ENCODE measurements around the gene DERL3.

The DERL3 gene

DNA sequence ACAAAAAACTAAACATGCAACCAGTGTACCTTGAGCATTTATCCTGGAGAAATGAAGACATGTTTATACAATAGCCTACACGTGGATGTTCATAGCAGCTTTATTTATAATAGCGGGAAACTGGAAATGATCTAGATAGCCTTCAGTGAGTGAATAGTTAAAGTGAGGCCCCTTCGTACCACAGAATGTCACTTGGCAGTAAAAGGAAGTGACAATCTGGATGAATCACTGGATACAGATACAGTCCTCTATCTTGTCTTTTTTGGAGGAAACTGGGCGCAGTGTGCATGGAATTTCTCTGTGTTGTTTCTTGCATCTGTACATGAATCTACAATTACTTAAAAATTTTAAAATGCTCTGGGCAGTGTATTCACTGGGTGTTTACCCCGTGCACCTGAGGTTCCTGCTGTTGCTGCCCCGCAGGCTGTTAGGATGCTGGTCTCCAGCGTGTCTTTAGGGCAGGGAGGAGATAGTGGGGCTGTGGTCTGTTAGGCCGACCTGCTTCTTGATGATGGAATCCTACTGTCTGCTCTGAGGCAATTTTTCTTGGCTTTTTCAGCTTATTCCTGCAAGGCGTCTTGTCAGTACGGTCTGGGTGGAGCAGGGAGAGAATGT, 23.2 kb downstream of the DERL3 start:
- in situ Hi-C loops (cut with HindIII; ENCODE audit: low sequenced_read_pairs), result loop anchor here (10.0 kb wide), 1 partner anchor 59 kb away; no protein-coding TSS in a partner anchor

DNA sequence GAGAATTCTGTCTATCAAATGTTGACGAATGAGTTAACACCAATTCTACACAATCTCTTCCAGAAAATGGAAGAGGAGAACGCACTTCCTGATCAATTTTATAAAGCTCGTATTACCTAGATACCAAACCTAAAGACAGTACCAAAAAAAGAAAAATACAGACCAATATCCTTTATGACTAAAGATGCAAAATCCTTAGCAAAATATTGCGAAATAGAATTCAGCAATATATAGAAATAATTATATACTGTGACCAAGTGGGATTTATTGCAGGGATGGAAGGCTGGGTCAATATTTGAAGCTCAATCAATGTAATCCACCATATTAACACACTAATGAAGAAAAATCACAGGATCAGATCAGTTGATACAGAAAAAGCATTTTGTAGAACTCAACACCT, 26.4 kb downstream of the DERL3 start:
- in situ Hi-C loops (cut with HindIII; ENCODE audit: low sequenced_read_pairs), result loop anchor here (10.0 kb wide), 1 partner anchor 62 kb away; no protein-coding TSS in a partner anchor

DNA sequence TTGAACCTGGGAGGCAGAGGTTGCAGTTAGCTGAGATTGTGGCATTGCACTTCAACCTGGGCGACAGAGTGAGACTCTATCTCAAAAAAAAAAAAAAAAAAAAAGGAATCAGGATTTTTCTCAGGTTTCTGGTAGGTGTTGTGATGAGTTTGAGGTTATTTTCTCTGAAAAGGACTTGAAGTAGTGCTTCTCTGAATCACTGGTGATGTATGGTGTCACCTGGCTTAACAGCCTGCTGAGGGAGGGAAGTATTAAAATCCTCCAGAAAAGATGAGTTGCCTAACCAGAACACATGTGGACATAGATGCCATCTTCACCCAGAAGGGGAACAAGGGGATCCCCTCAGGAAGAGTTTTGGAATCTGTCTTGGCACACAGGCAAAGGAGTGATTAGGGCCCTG, 32.0 kb downstream of the DERL3 start:
- in situ Hi-C loops (cut with HindIII; ENCODE audit: low sequenced_read_pairs), result no loop called here

DNA sequence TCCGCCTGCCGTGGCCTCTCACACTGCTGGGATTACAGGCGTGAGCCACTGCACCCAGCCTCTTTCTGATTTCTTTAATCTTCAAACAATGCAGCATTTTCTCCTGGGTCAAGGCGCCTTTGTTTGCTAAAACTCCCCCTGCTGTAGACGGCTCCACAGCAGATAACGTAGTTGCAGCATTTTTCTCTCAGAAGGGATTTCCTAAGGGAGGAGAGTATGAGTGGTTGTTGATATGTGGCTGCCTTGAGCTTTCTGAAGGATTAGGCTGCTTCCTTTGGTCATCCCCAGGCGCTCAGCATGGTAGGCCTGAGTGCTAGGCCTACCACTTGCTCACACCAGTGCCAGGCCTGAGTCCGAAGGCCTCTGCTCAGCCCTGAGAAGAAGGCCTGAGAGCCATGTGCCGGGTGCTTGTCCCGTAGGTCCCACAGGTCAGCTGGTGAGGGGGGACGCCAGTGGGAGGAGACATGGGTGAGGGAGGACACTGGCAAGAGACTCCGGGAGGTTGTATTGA, 34.0 kb downstream of the DERL3 start:
- in situ Hi-C loops (cut with HindIII; ENCODE audit: low sequenced_read_pairs), result no loop called here

DNA sequence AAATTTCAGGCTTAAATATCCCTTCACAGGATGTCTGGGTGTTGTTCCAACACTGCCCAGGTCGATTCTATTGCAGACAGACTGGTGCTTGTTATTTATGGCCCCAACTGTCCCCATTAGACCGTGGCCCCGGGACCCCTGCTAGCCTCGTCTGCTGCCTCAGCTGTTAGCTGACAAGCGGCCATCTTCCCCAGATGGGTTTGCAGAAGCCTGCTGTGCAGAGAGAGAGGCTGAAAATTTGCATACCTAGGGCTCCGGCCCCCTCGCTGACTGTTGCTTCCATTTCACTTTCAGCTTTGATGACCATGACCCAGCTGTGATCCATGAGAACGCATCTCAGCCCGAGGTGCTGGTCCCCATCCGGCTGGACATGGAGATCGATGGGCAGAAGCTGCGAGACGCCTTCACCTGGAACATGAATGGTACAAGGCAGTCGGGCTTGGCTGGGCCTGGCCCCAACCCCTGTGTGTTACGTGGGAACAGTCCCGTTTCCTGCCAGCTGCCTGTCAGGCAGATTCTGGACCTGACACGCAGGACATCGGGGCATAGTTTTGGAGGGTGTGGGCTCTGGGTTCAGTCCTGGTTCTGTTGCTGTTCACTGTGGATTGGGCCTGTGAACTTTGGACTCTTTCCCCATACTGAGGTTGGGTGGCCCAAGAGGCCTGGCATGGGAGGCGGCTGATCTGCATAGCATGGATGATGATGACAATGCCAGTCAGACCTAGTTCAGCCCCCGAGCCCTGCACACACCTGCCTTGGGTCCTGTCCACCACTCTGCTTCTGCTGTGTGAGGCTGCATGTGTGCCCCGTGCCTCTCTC, 35.6 kb downstream of the DERL3 start:
- in situ Hi-C loops (cut with HindIII; ENCODE audit: low sequenced_read_pairs), result no loop called here

DNA sequence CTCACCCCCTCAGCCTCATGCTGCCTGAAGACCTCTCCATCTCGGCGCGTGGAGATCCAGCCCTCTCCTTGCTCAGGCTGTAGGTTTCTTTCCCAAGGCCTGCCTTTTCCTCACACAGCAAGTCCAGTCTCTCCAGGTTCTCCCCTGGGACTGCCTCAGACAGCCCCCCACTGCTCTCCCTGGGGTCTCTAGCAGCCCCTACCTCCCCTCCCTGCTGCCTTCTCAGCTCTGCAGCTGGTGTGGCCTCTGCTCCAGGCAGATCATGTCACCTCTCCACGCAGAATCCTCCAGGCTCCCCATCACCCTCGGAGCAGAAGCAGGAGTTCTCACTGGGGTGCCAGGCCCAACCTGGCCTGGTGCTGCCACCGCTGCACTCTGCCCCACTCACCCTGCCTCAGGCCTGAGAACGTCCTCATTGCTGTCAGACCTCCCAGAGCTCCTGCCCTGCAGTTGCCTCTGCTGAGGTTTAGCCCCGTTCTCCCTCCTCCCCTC, 36.9 kb downstream of the DERL3 start:
- in situ Hi-C loops (cut with HindIII; ENCODE audit: low sequenced_read_pairs), result no loop called here

DNA sequence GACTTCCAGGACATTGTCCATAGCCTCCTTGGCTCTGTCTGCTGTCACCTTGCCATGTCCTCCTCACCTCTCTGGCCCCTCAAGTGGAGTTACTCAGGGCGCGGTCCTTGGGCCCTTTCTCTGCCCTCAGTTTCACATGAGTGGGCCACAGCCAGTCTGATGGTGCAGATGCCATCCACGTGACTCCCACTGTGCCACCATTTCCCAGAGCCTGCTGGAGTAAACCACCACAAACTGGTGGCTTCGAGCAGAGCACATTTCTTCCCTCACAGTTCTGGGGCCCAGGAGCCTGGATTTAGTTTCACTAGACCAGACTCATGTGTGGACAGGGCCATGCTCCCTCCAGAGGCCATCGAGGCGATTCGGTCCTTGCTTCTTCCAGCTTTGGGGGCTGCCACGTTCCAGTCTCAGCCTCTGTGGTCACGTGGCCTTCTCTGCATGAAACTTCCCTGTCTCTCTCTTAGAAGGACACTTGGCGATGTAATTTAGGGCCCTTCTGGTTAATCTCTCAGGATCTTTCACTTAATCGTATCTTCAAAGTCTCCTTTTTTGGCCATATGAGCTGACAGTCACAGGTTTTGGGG, 37.5 kb downstream of the DERL3 start:
- in situ Hi-C loops (cut with HindIII; ENCODE audit: low sequenced_read_pairs), result no loop called here

DNA sequence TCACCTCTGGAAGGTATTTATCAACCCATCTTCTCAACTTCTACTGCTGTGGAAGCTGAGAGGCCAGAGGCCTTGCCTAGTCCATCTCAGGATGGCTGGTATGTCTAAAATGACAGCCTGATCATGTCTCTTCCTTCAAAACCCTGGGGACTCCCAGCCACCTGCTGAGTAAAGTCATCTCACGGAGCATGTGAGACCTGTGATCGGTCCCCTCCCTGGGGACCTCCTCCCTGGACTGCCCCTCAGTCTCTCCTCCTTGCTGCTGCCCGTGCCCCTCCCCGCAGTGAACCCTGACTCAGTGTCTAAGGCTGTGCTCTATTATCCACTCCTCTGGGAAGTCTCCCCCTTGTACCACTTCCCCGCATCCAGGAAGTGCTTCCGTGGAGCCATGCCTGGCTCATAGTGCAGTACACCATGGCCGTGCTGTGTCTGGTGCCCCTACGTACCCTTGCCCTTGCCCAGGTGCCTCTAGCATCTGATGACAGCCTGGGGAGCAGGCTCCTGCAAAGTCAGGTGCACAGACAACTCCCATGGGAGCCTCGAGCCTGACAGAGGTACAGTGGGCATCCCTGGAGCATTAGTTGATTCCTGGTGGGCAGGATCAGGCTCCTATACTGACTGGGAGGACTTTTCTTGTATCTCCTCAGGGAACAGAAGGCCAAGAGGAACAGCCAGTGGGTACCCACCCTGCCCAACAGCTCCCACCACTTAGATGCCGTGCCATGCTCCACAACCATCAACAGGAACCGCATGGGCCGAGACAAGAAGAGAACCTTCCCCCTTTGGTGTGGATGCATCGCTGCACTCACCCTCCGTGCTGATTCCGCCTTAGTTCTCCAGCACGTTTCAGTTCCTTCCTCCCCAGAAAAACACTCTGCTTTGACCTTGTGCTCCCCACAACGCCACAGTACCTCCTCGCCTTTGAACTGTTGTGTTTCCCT, 38.2 kb downstream of the DERL3 start:
- in situ Hi-C loops (cut with HindIII; ENCODE audit: low sequenced_read_pairs), result no loop called here

DNA sequence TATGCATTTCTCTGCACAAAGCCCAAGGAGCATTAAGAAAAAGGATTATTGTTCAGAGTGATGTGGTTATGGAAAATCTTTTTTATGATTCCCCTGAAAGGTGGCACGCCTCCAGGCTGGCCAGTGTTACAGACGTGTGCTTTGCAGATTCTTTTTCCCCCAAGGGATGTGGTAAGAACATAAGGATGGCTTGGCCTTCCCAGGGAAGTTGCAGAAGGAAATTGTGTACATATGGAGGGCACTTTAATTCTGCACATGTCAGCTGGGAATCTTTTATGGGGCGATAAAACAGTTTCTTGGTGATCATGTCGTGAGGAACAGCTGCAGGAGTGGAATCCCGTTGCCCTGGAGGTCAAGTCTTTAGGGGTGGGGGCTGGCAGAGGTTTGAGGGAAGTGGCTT, 42.3 kb downstream of the DERL3 start:
- in situ Hi-C loops (cut with HindIII; ENCODE audit: low sequenced_read_pairs), result no loop called here

DNA sequence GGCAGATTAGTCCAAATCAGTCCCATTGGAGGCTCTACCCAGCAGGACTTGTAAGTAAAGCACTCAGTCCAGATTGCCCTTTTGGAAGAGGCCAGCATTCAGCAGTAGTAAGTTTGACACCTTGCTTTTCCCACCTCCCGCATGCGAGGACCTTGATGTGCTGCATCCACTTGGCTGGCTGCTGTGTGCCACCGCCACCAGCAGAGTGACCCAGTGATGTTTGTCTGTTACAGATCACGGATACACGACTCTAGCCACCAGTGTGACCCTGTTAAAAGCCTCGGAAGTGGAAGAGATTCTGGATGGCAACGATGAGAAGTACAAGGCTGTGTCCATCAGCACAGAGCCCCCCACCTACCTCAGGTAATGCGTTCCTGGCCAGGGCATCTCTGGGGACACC, 45.5 kb downstream of the DERL3 start:
- in situ Hi-C loops (cut with HindIII; ENCODE audit: low sequenced_read_pairs), result no loop called here

DNA sequence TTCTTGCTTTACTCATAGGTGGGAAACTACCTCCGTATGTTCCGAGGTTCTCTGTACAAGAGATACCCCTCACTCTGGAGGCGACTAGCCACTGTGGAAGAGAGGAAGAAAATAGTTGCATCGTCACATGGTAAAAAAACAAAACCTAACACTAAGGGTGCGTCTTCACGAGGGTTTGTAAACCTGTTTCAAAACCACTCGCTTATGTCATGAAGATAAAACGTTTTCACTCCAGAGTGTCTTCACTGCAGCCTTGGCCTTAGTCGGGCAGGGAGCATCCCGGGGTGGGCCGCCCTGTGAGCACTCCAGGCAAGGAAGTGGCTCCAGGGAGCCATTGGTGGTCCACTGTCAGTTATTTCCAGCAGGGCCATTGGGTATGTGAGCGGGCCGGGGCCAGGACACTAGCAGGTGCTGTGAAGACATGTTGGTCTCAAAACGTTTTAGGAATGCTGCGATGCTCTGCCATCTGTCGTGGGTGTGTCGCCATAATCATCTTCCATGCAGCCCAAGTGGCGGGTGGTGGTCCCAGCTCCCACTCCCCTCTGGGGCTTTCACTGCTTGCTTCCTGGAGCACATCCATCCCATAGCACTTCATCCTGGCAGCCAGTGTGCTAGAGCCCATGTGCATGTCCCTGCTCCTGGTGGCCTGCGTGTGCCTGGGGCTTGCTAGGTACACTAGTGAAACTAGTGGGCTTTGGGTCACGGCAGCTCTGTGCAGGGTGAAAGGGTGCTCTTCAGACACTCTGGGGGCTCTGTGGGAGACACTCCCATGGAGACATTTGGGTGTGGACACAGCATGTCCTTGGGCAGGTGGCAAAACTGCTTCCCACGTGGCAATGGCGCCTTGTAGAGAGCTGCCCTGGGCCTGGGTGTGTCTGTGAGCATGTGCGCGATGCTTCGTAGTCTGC, 46.8 kb downstream of the DERL3 start:
- in situ Hi-C loops (cut with HindIII; ENCODE audit: low sequenced_read_pairs), result no loop called here

DNA sequence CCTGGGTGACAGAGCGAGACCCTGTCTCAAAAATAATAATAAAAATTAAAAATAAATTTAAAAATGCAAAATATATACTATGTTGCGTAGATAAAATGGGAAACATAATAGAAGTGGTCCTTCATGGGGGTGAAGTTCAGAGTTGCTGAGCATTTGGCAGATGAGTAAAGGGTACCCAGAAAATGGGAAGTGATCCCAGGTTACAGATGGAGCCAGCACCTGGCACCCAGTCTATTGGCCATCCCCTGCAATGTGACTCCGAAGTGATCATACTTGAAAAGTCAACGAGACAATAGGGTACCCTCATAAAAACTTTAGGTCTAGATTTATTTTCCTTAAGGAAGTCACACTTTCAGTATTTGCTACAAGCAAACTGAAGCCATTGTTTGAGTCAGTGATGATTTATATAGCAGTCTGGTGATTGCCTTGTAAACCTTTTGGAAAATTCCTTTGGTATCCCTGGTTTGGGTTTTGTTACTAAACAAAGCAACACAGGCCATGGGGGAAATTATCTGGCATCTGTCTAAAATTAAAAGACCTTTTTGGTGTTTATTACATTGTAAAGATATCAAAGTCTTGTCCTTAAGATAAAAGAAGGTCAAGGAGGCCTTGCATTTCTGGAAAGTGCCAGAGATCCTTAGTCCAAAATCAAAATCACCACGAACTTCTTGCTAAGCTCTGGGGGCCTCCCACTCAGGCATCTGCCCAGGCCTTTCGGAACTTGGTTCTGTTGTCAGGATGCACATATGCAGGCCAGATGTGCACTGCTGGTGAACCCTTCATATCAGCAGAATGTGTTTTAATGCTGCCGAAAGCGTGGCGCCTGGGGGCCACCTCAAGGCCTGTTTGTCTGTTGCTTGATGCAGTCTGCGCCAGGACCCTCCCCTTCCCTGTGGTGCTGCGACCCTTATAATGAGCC, 47.7 kb downstream of the DERL3 start:
- in situ Hi-C loops (cut with HindIII; ENCODE audit: low sequenced_read_pairs), result no loop called here

DNA sequence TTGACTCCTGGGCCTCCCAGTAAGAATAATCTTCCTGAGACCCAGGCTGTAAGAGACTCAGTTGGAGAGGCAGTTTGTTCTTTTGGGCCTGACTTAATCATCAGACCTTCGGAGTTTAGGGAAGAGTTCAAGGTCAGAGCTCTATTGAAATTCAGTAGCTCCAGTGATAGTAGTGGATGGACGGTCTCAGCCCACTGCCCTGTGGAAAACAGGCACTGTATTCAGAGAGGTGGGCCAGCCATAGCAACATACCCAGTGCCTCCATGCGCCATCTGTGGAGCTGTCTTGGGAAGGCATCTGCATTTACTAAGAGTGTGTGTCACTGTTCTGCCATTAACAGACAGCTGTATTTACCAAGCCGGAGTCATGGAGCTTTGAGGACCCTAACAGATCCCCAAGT, 49.2 kb downstream of the DERL3 start:
- in situ Hi-C loops (cut with HindIII; ENCODE audit: low sequenced_read_pairs), result no loop called here

DNA sequence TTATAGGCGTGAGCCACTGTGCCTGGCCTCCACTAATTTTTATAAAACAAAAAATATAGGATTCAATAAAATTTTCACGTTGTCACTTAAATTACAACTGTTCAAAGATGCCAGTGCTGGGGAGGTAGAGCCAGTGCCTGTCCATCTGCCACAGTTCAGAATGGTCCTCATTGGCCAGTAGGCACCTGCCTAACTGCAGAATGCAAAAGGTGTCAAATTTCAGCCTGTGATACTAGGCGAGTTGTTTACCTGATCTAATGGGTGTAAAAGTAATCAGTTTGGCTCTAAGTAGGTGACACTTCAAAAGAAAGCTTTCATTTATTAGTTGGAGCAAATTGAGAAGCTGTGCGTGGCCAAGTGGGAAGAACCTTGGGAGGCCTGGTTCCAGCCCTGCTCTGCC, 49.7 kb downstream of the DERL3 start:
- in situ Hi-C loops (cut with HindIII; ENCODE audit: low sequenced_read_pairs), result no loop called here

DNA sequence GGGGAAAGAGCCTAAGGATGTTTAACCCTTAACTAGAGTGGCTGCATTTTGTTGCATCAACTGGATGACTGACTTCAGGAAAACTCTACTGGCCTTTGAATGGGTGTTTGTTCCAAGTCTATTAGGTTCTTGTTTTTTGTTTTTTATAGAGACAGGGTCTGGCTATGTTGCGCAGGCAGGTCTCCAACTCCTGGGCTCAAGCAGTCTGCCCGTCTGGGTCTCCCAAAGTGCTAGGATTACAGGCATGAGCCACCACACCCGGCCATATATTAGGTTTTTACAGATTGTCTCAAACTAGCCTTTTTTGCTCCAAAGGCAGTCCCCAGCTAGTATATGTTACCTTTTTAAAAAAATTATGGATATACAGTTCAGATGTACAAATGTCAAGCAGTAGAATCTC, 50.9 kb downstream of the DERL3 start:
- in situ Hi-C loops (cut with HindIII; ENCODE audit: low sequenced_read_pairs), result no loop called here

DNA sequence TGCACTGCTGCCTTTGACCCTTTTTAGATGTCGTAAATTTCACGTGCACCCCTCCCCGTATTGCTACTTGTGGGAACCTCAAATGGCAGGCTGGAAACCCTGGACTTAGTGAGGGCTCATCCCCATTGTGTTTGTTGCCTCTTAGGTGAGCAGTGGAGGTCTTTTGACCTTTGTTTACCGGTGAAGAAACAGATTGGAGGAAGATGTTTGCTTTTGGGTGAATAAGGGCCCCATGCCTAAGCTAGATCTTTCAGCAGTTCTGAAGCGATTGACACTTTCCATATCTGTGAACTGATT, 51.3 kb downstream of the DERL3 start:
- in situ Hi-C loops (cut with HindIII; ENCODE audit: low sequenced_read_pairs), result no loop called here

DNA sequence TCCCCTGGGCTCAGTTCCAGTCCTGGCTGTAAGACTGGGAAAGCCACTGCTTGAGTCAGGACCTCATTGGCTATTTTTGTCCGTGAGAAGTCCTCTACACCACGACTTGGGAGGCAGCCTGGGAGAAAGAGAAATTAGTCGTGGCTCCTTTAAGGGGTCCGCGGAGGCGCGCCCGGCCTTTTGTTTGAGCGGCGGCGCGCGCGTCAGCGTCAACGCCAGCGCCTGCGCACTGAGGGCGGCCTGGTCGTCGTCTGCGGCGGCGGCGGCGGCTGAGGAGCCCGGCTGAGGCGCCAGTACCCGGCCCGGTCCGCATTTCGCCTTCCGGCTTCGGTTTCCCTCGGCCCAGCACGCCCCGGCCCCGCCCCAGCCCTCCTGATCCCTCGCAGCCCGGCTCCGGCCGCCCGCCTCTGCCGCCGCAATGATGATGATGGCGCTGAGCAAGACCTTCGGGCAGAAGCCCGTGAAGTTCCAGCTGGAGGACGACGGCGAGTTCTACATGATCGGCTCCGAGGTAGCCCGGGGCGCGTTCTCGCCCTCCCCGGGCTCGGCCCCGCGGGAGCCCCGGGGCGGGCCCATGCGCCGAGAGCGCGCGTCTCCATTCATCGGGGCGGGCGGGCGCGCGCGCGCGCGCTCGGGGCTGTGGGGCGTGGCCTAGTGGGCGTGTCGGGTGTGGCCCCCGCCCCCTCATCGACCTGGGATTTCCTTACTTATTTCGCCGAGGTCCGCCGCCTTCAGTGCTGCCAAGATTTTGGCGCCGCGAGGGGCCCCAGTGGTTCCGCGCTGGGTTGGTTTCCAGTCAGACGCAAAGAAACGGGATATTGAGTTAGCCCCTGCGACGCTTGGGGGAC, 51.8 kb downstream of the DERL3 start, which contains the start of gene SMARCB1:
Gene SMARCB1, plus strand, starts transcription at position 215 of the 848 bp plus-strand sequence. Its CDS starts 204 bp downstream, at position 419.
- in situ Hi-C loops (cut with HindIII; ENCODE audit: low sequenced_read_pairs), result no loop called here

DNA sequence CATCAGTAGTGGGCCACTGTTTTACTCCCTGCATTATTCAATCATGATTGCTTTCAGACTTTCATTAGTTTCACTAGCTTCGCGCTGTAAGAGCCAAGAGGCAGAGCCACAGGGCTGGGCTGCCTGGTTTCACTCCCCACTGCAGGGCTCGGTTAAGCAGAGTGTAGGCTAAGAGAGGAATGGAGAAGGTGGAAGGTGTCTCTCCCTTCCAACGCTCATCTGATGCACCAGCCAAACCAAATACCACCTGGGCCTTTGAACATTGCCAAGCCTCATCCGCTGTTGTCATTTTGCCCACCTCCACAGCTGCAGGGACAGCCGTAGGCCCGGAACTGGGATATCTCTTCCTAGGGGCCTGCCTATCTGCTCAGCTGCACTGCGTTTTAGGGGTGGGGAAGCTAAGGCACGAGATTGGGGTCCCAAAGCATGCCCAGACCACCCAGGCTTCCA, 52.5 kb downstream of the DERL3 start:
- in situ Hi-C loops (cut with HindIII; ENCODE audit: low sequenced_read_pairs), result no loop called here

Data from endothelial cell of hepatic sinusoid (primary cell).